HG03460 (cell line): ENCODE measurements around the gene EPHA10.
"Not testable (repeated sequence)": the region's sequence is repeated elsewhere in the genome, so short reads cannot be mapped to it uniquely, and the experiment has no call there.

Experiments
- ATAC-seq: cut with Tn5 transposase; IDR thresholded peaks from one replicate; pipeline ENCODE4 v1.9.1; 2021; ENCODE audit not compliant: unreplicated experiment

EPHA10 gene

DNA sequence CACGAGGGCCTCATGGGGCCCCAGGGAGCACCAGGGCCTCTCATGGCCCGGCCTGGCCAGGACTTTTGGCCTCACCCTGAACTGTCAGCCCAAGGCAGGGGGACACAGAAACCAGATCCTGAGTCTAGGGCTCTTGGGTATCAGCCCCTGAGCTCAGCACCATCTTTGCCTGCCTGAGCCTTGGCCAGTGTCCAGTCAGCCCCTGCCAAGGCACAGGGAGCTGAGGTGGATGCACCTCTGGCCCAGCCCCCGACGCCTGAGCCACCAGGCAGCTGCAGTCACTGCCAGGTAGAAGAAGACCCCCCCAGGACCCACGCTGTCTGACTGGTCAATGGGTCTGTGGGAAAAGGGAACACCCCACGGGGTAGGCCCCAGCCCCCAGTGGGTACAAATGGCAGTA is 47.3 kb downstream of the EPHA10 start:
- no peak for ATAC-seq

DNA sequence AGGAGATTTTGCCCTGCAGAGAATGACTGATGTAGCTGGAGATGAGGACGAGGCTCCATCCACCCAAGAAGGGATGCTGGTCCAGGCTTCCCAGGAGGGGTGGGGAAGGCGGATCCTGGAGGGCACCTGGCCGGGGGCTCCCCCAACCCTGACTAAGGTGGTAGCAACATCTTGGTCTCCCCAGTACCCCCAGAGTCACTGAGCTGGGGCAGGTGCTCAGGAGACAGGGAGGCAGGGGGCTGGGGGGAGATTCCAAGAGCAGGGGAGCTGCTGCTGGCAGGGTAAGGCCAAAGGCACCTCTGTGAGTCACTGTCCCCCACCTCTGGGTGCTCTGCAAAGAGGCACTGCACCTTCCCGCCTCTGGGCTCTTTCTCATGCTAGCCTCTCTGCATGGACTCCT is 48.6 kb downstream of the EPHA10 start:
- no peak for ATAC-seq

DNA sequence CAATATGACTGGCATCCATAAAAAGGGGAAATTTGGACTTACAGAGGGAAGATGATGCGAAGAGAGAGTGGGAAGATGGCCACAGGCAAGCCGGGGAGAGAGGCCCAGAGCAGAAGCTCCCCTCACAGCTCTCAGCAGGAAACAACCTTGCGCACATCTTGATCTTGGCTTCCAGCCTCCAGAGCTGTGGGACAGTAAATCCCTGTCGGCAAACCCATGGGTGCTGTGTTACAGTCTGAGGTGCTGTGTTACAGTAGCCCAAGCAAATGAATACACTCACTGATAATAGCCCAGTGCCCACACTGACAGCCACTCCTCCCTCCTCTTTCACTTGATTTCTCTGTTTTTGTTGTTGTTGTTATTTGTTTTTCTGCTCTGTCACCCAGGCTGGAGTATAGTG is 50.2 kb downstream of the EPHA10 start:
- no peak for ATAC-seq

DNA sequence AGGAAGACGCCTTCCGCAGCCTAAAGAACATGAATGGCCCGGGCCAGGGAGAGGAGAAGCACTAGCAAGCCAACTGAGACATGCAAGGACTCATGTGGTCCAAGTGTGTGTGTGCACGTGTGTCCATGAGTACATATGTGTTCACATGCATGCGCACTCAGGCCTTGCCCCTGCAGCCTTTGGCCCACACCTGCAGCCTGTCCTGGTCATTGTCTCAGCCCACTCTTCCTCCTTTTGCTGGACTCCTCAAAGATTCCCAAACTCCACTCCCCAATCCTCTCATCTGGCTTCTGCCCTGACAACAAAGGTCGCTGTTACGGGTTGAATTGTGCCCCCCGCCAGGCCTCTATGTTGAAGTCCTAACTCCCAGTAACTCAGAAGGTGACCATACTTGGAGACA is 50.7 kb downstream of the EPHA10 start:
- no peak for ATAC-seq

DNA sequence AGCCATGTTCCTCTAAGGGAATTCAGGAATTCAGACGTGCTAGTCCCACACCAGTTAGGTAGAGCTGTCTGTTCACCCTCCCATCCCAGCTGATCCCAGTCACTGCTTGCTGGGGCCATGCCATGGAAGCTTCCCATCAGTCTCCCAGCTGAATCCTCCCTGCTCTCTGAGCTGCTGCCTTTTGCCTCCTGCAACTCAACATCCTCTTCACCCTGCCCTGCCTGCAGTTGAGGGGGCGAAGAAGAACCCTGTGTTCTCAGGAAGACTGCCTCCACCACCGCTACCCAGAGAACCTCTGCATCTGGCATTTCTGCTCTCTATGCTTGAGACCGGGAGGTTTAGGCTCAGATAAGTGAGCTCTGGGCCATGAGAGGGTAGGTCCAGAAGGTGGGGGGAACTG is 56.4 kb downstream of the EPHA10 start:
- ATAC-seq, result no peak

DNA sequence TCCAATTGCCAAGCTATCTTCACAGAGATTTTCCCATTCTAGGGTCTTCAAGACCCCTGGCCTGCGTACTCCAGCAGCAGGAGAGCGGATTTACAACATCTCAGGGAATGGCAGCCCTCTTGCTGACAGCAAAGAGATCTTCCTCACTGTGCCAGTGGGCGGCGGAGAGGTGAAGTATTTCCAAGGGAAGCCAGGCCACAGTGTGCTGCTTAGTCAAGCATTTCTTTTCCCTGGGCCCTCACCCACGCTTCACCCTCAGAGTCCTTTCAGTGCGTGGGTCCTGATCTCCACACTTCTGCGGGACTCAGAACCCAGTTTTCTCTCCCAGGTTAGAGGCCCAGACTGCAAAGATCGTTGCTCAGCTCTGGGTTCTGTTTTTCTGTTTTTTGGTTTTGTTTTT is 59.5 kb downstream of the EPHA10 start:
- no peak for ATAC-seq

DNA sequence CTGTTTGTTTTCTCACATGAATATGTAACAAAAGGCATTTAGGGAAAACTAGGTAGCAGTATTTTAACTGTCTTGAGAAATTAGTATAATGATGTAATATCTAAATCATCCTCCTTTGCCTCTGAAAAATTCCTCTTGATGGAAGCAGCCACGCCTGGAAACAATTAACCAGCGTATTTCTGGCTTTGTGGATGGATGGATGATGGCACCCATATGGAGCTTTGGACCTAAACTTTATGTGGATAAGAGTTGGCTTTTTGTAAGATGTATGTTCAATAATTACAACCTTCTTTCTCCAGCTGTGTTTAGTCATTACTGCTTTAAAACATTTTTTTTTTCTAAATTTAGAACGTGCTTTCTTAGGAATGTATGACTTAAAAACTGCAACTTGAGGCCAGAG is 60.0 kb downstream of the EPHA10 start:
- no peak for ATAC-seq

DNA sequence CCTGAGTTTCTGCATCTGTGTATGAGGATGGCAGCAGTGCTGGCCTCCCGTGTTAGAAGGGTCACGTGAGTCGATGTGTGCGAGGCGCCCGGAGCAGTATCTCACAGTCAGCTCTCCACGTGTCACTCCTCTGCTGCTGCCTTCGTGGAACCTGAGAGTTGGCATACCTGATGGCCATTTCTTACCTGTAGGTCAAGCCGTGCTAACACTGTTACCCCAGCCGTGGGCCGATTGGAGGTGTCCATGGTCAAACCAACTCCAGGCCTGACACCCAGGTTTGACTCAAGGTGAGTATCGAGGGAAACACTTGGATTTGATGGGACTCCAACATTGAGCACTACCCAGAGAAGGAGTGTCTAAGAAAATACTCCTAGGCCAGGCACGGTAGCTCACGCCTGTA is 61.9 kb downstream of the EPHA10 start:
- ATAC-seq, result no peak

DNA sequence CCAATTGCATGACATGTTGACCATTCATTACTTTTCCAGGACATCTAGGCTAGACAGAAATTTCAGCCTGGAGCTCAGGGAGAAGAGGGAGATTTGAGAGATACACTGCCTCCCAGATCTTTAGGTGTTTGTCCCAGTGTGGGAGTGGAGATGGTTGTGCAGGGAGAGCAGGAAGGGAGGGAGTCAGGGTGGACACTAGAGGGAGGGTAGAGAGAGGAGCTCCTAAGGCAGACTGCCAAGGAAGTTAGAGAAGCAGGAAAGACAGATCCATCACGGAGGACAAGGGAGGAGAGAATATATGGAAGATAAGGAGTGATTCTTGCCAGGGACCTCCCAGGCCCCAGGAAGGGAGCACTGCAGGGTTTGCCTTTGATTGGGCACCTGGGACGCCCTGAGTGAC is 63.9 kb downstream of the EPHA10 start:
- no peak for ATAC-seq

DNA sequence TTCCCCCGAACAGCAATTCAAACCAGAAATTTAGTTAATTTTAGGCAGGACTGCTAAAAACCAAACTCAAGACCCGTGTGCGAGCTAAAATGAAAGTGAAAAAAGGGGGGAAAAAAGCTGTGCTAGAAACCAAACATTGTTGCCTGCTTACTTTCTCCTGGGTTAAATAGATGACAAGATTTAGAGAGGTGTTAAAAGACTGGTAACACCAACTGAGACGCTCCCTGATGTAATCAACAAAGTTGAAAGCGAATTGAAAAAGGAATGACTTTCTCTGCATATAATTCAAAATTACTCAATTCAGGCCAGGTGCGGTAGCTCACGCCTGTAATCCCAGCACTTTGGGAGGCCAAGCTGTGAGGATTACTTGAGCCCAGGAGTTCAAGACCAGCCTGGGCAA is 65.8 kb downstream of the EPHA10 start:
- ATAC-seq, result no peak

DNA sequence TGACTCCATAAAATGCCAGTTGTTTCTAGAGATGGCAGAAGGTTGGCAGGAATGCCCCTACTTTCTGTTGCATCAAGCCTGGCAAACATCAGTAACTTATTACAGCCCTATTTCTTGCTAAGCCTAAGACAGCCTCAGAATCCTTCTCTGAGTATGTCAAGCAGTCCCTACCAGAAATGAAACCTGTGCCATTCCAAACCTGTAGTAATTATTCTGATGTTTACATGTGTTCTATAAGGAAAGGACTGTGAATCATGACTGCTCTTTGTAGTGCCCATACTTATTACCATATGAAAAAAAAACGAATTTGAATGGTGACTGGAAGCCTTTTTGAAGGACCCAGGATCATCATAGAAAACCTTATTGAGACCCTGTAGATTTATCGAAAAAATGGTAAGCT is 67.2 kb downstream of the EPHA10 start:
- no peak for ATAC-seq

DNA sequence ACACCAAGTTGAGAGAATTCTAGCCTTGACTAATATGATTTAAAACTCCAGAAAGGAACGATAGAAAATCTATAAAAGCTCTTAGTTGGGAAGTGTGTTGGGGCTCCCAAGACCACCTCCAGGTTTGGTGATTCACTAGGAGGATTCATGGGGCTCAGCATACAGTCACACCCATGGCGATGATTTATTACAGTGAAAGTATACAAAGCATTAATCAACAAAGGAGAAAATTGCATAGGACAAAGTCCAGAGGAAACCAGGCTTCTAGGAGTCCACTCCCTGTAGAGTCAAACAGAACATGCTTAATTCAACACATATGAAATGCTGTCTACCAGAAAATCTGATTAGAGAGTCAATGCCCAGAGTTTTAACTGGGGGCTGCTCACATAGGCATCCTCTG is 67.8 kb downstream of the EPHA10 start:
- ATAC-seq, result no peak

DNA sequence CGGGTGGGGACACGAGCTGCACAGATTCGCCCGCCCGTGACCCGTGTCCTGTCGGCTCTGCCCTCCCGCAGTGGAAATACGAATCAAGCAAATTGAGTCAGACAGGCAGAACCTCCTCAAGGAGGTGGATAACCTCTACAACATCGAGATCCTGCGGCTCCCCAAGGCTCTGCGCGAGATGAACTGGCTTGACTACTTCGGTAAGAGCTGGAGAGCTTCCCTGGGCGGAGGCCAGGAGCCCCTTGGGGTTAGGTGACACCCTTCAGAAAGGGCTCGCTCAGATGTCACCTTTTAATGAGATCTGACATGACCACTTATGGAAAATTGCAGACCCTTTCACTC is 72.1 kb downstream of the EPHA10 start:
- no peak for ATAC-seq

DNA sequence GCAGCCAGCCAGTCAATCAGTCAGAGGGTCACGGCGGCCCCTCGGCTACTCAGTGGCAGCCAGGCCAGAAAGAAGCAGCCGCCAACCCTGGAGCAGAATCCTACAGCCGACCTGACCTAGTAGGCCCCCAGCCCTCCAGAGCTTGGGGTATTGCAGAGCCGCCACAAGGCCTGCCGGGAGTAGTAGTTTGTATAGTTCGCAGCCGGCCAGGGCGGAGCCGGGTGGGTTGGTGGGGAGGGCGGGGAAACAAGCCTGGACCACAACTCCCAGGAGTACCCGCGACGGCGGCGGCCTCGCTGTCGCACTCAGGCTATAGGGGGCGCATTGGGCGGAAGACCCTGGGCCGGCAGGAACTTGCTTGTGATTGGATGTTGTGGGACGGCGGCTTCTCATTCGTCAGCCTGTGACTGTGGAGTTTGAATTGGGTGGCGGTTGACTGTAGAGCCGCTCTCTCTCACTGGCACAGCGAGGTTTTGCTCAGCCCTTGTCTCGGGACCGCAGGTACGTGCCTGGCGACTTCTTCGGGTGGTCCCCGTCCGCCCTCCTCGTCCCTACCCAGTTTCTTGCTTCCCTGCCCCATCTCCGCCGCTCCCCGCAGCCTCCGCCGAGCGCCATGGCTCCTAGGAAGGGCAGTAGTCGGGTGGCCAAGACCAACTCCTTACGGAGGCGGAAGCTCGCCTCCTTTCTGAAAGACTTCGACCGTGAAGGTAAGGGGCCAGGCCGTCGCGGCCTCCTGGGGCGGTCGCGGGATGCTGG is 72.7 kb downstream of the EPHA10 start, which contains the start of gene CDCA8:
CDCA8 (plus strand) TSS at position 439 of the 756 bp plus-strand sequence; CDS start at position 614, 175 bp downstream.
- ATAC-seq, result peak; percentile 73

DNA sequence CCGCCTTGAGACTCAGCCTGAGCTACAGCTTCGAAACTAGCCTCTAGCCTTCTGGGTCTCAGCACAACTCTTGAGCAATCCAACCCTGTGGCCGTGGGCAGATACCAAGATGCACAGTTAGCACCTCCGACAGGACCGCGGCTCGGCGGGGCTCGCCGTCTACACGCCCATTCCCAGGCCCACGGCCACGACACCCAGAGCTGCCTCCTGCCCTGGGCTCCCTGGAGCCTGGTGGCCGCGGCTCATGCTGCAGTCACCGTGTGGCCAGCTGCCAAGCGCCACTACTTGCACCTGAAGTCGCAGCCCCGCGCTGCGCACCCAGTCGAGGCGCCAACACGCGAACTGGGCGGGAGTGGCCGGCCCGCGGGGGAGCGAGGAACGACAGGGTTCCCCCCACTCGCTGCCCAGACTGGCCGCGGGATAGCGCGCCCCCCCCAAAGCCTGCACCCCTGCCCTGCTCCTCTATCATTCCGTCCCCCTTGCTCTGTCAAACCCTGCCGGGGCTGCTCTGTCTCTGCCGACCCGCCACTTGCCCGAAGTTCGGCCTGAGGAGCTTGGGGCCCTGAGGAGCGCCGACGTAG is 73.3 kb downstream of the EPHA10 start:
- ATAC-seq, result peak; percentile 24

DNA sequence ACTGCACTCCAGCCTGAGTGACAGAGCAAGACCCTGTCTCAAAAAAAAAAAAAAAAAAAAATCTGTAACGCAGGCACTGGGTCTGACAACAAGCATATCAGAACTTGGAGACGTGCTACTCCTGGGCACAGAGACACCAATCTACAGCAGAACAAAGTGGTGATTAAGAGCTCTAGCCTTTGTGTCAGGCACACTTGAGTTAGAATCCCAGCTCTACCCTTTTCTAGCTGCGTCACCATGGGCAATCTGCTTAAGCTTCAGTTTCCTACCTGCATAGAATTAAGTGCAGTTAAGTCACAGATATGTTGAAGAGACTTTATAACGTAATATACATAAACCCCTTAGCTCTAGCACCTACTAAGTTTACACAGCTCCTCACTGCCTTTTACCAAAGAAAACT is 76.0 kb downstream of the EPHA10 start:
- ATAC-seq, result no peak

DNA sequence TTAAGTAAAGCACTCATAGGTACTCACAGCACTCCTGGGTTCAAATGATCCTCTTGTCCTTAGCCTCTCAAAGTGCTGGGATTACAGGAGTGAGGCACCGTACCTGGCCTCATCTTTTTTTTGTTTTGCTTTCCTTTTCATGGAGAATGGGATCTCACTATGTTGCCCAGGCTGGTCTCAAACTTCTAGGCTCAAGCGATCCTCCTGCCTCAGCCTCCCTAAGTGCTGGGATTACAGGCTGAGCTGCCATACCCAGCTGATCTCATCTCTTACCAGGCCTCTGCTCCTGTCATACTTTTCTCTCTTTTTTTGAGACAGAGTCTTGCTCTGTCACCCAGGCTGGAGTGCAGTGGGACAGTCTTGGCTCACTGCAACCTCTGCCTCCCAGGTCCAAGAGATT is 77.2 kb downstream of the EPHA10 start:
- not testable (repeated sequence) for ATAC-seq

DNA sequence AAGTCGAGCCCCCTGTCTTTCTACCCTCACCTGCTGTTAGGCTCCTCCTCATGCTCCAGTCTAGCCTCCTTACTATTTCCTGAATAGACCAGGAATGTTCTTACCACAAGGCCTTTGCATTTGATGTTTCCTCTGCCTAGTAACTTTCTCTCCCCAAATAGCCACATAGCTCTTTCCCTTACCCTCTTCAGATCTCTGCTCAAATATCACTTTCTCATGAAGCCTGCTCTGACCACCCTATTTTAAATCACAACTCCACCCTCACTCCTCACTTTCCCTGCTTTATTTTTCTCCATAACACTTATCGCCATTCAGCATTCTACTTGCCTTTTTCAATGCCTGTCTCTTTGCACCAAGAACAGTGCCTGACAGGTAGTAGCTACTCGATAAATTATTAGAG is 79.2 kb downstream of the EPHA10 start:
- no peak for ATAC-seq

DNA sequence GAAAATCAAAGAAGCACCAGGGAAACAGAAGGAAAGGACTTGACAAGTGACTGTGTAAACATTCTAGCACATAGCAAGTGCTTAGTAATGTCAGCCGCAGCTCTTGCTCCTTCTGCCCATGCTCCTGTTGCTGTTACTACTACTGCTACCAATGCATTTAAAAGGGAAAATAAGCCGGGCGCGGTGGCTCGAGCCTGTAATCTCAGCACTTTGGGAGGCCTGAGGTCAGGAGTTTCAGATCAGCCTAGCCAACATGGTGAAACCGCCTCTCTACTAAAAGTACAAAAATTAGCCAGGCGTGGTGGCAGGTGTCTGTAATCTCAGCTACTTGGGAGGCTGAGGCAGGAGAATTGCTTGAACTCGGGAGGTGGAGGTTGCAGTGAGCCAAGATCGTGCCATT is 80.7 kb downstream of the EPHA10 start:
- ATAC-seq, result not testable (repeated sequence)

DNA sequence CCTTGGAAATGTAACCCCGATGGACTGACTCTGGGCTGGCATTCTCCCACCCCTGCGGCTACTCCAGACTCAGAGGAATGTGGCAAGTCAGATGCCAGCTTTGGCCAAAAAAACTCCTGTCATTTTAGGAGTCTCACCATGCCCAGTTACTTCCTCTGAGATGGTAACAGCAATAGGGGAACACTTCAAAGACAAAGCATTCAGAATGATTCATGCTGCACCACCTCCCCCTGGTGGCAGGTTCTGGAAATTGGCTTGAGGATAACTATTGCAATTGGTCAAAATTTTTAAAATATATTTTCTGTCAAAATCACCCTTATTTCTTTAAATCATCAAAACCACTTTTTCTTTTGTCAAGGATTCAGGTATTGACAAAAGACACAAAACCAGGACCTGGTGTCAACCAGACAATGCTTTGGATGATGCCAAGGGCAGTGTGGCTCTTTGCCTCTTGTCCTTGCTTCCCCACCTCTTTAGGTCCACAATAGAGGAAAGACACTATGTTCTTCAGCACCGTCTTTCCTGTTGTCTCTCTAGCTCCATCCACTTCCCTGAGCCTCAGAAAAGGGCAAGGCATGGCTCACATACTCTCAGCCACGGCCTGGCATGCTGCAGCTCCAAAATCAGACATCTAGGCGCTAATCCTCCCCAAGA is 82.5 kb downstream of the EPHA10 start:
- ATAC-seq, result no peak

DNA sequence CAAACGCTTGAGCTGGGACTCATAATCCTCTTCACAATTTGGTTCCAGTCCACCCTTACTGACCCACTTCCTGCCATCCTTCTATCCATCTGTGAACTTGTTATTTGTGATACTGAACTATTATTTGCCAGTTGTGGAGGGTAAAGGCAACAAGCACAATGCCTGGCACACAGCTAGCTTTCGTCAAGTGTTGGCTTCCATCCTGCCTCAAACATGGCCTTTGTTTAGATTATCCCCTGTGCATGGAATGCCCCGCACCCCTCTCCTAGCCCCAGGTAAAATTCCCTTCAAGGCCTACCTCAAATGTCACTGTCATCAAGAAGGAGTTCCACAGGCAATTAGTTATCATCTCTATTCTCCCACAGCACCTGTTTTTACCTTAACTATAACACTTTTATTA is 84.0 kb downstream of the EPHA10 start:
- no peak for ATAC-seq

DNA sequence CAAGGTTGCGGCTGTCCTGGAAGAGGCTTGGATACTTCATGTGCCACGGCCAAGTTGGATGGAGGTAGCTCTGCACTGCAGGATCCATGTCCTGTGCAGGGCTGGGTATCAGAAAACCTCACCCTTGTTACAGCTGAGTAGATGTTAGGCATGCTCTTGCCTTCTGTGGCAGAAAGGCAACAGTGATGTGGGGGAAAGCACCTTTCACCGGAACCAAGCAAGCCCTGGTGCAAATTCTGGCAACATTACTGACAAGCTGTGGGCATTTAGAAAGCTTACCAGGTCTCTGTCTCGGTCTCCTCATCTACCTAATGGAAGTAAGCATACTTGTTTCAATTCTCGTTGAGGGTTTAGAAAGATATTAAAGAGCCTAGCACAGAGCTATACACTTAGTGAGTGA is 87.1 kb downstream of the EPHA10 start:
- no peak for ATAC-seq

DNA sequence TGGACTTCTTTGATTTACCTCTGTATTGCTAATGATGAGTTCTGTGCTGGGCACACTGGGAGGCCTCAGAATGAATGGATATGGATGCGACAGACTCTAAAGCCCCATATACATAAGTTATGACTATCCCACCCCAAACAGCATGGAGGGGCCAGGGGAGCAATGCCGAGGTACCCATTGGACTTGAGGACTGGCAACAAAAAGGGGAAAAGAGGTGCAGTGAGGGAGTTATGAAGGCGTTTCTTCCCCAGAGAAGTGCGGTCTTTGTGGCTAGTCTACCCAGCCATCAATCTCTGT is 87.8 kb downstream of the EPHA10 start:
- no peak for ATAC-seq
